Measurements from ENCODE around the gene GRIK4. TPM values are rescaled to one million over a fixed set of nuclear protein-coding genes. Genes with fewer than 3 reads are reported as not detected.

The GRIK4 gene
- total RNA-seq, 1 donor from 2014 or later, result 0.36 TPM

GRCh38 chr11:120839846-120840402 lies 328.4 kb downstream of the GRIK4 start:
- TF ChIP-seq EZH2 (IDR thresholded peaks at IDR 0.05), result no peak
- no peak for TF ChIP-seq CTCF (IDR thresholded peaks at IDR 0.05)
- no peak for TF ChIP-seq EZH2phosphoT487 (IDR thresholded peaks at IDR 0.05)
- peaks cover 3% of the 10 kb centered on the region for H3K4me1 ChIP-seq
- Mint-ChIP-seq H3K9me3 (no peaks in the 10 kb centered on the region), H3K4me3 (no peak overlapping the region), H3K27me3 (ENCODE audit: insufficient read depth, low read depth) (peaks cover 2% of the 10 kb centered on the region), H3K4me1 (peaks cover 29% of the 10 kb centered on the region), H3K36me3 (no peaks in the 10 kb centered on the region), H3K27ac (no peak overlapping the region)
- H3F3A ChIP-seq (ENCODE audit: low read depth), result peaks cover under 1% of the 10 kb centered on the region
- H3K4me3 ChIP-seq, result no peak overlapping the region
- no peaks in the 10 kb centered on the region for H3K36me3 ChIP-seq
- no peak overlapping the region for H3K9ac ChIP-seq
- no peak for DNase-seq (ENCODE audit: low spot score)
- no peaks in the 10 kb centered on the region for H3K79me2 ChIP-seq (ENCODE audit: low read depth)
- no peaks in the 10 kb centered on the region for H3K9me3 ChIP-seq (ENCODE audit: low read depth)
- H4K20me1 ChIP-seq (ENCODE audit: low read depth), result no peaks in the 10 kb centered on the region
- H3K4me2 ChIP-seq, result no peak overlapping the region
- no peak overlapping the region for H3K27ac ChIP-seq
- H3K27me3 ChIP-seq, result no peaks in the 10 kb centered on the region
- H2AFZ ChIP-seq (replicated peaks), result no peak overlapping the region

GRCh38 chr11:120840661-120841060 lies 329.1 kb downstream of the GRIK4 start:
- peaks cover 21% of the 10 kb centered on the region for H3K4me1 Mint-ChIP-seq
- H3F3A ChIP-seq (ENCODE audit: low read depth), result no peaks in the 10 kb centered on the region
- no peak overlapping the region for H2AFZ ChIP-seq (replicated peaks)
- no peaks in the 10 kb centered on the region for H3K9me3 ChIP-seq (ENCODE audit: low read depth)
- DNase-seq (ENCODE audit: low spot score), result no peak
- no peak overlapping the region for H3K27ac Mint-ChIP-seq
- H3K4me3 Mint-ChIP-seq, result no peak overlapping the region
- H3K36me3 ChIP-seq, result no peaks in the 10 kb centered on the region
- H3K27ac ChIP-seq, result no peak overlapping the region
- H3K27me3 Mint-ChIP-seq (ENCODE audit: insufficient read depth, low read depth), result no peaks in the 10 kb centered on the region
- TF ChIP-seq EZH2 (IDR thresholded peaks at IDR 0.05) (no peak), CTCF (IDR thresholded peaks at IDR 0.05) (no peak), EZH2phosphoT487 (IDR thresholded peaks at IDR 0.05) (no peak)
- no peak overlapping the region for H3K4me2 ChIP-seq
- H3K9me3 Mint-ChIP-seq, result no peaks in the 10 kb centered on the region
- H3K36me3 Mint-ChIP-seq, result no peaks in the 10 kb centered on the region
- H3K4me1 ChIP-seq, result no peaks in the 10 kb centered on the region
- no peak overlapping the region for H3K4me3 ChIP-seq
- H3K27me3 ChIP-seq, result no peaks in the 10 kb centered on the region
- no peaks in the 10 kb centered on the region for H4K20me1 ChIP-seq (ENCODE audit: low read depth)
- no peaks in the 10 kb centered on the region for H3K79me2 ChIP-seq (ENCODE audit: low read depth)
- no peak overlapping the region for H3K9ac ChIP-seq

- Histone ChIP-seq H3K27ac (no peak overlapping the region), H3K79me2 (ENCODE audit: low read depth) (no peaks in the 10 kb centered on the region), H3K4me1 (no peaks in the 10 kb centered on the region), H3K27me3 (no peaks in the 10 kb centered on the region), H3K36me3 (no peaks in the 10 kb centered on the region), H3K9ac (no peak overlapping the region), H3K4me3 (no peak overlapping the region), H2AFZ (replicated peaks) (no peak overlapping the region), H3K4me2 (no peak overlapping the region), H3F3A (ENCODE audit: low read depth) (no peaks in the 10 kb centered on the region), H3K9me3 (ENCODE audit: low read depth) (no peaks in the 10 kb centered on the region), H4K20me1 (ENCODE audit: low read depth) (no peaks in the 10 kb centered on the region)
- no peaks in the 10 kb centered on the region for H3K9me3 Mint-ChIP-seq
- no peak for DNase-seq (ENCODE audit: low spot score)
- no peak for TF ChIP-seq CTCF (IDR thresholded peaks at IDR 0.05)
- TF ChIP-seq EZH2phosphoT487 (IDR thresholded peaks at IDR 0.05), result no peak
- TF ChIP-seq EZH2 (IDR thresholded peaks at IDR 0.05), result no peak
- H3K4me3 Mint-ChIP-seq, result no peak overlapping the region
- H3K36me3 Mint-ChIP-seq, result no peaks in the 10 kb centered on the region
- H3K27me3 Mint-ChIP-seq (ENCODE audit: insufficient read depth, low read depth), result no peaks in the 10 kb centered on the region
- no peak overlapping the region for H3K27ac Mint-ChIP-seq
- H3K4me1 Mint-ChIP-seq, result peaks cover 17% of the 10 kb centered on the region
Observed at GRCh38 chr11:120841074-120841473, 329.5 kb downstream of the GRIK4 start.
